ENCODE data around the gene GLDN.
"Not testable (repeated sequence)": the region's sequence is repeated elsewhere in the genome, so short reads cannot be mapped to it uniquely, and the experiment has no call there.

GLDN gene

DNA sequence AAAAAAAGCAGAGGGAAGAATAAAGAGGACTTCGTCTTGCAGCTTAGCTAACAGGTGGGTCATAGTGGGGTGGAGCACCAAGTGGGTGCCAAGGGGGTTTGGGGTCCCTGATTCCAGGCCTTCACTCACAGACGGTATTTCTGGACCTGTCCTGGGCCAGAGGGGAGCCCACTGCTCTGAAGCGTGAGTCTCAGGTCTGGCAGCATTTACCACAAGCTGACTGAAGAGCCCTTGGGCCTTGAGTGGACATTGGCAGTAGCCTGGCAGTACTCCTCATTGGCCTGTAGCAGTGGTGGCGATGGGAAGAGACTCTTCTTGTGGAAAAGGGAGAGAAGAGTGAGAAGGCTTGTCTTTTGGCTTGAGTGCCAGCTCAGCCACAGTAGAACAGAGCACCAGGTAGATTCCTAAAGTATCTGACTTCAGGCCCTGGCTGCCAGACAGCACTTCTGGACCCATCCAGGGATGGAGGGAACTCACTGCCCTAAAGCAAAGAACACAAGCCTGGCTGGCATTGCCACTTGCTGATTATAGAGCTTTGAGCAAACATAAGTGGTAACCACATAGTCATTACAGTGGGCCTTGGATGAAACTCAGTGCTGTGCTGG is 72.9 kb downstream of the GLDN start:
- Histone ChIP-seq H3K27ac (ENCODE audit: low read depth, low read length) (no peak overlapping the region), H3K9me3 (ENCODE audit: insufficient read depth, low read depth, low read length) (no peaks in the 10 kb centered on the region), H3K4me1 (ENCODE audit: insufficient read depth, low read length) (peaks cover 14% of the 10 kb centered on the region; the same call in 1 of the 2 replicates), H3K9ac (ENCODE audit: low read depth, low read length) (no peak overlapping the region), H3K4me3 (ENCODE audit: low read length) (no peak overlapping the region), H3K27me3 (ENCODE audit: insufficient read depth, low read length) (no peaks in the 10 kb centered on the region), H3K36me3 (ENCODE audit: insufficient read depth, low read length) (no peaks in the 10 kb centered on the region)
- 92% methylated on average over 4 of the region's 4 CpGs for WGBS

DNA sequence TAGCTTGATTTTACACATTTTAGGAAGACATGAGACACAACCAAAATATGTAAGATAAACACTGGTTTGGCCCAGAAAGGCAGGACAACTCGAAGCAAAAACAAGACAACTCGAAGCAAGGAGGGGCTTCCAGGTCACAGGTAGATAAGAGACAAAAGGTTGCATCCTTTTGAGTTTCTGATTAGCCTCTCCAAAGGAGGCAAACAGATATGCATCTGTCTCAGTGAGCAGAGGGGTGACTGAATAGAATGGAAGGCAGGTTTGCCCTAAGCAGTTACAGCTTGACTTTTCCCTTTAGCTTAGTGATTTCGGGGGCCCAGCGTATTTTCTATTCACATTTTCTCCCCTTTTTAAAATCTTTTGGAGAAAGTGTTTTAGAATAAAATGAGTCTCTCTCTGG is 74.7 kb downstream of the GLDN start:
- no peak overlapping the region for H3K4me3 ChIP-seq (ENCODE audit: low read length)
- 27% methylated on average over 4 of the region's 4 CpGs for WGBS
- no peak overlapping the region for H3K27ac ChIP-seq (ENCODE audit: low read depth, low read length)

DNA sequence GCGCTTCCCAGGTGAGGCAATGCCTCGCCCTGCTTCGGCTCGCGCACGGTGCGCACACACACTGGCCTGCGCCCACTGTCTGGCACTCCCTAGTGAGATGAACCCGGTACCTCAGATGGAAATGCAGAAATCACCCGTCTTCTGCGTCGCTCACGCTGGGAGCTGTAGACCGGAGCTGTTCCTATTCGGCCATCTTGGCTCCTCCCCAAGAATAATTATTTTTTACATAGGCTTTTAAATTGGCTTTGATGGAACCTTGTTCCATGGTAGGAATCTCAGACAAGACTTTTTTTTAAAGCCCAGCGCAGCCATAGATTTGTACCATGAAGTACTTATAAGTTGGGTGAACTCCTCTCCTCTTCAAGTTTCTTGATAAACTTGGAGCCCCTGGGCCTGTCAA is 81.6 kb downstream of the GLDN start:
- H3K27me3 ChIP-seq (ENCODE audit: insufficient read depth, low read length); H3K4me1 ChIP-seq (ENCODE audit: insufficient read depth, low read length); H3K36me3 ChIP-seq (ENCODE audit: insufficient read depth, low read length); H3K9ac ChIP-seq (ENCODE audit: low read depth, low read length); H3K4me3 ChIP-seq (ENCODE audit: low read length); H3K27ac ChIP-seq (ENCODE audit: low read depth, low read length): not testable (repeated sequence)
- H3K9me3 ChIP-seq (ENCODE audit: insufficient read depth, low read depth, low read length) = peaks cover 12% of the 10 kb centered on the region
- 98% methylated on average over 4 of the region's 16 CpGs for WGBS

More for the DNA sequence above, 74.7 kb downstream of the GLDN start:
- Histone ChIP-seq H3K4me1 (ENCODE audit: insufficient read depth, low read length) (peaks cover 14% of the 10 kb centered on the region; the same call in 1 of the 2 replicates), H3K9me3 (ENCODE audit: insufficient read depth, low read depth, low read length) (no peaks in the 10 kb centered on the region), H3K36me3 (ENCODE audit: insufficient read depth, low read length) (no peaks in the 10 kb centered on the region), H3K9ac (ENCODE audit: low read depth, low read length) (no peak overlapping the region), H3K27me3 (ENCODE audit: insufficient read depth, low read length) (no peaks in the 10 kb centered on the region)

DNA sequence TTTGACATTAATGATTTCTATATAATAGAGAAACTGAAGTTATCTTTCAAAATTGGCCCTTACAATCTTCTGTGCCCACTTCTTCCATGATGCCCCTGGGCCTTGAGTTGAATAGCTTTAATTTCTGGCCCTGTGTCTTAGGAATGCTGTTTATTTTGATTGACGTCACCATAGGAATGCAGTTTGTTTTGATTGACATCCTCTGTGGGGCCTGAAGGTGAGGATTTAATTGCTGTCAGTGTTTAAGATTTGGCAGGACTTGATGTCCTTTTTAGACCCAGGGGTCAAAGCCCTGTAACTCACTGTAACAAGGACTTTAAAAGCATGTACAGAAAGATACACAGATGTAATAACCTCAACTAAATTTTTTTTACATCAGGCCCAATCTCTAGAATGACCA is 83.3 kb downstream of the GLDN start:
- no peaks in the 10 kb centered on the region for H3K36me3 ChIP-seq (ENCODE audit: insufficient read depth, low read length)
- no peaks in the 10 kb centered on the region for H3K27me3 ChIP-seq (ENCODE audit: insufficient read depth, low read length)
- H3K4me3 ChIP-seq (ENCODE audit: low read length) = no peak overlapping the region
- 92% methylated on average over 1 of the region's 1 CpG for WGBS
- H3K27ac ChIP-seq (ENCODE audit: low read depth, low read length) = no peak overlapping the region
- H3K4me1 ChIP-seq (ENCODE audit: insufficient read depth, low read length) = peaks cover 9% of the 10 kb centered on the region; the same call in 1 of the 2 replicates
- no peak overlapping the region for H3K9ac ChIP-seq (ENCODE audit: low read depth, low read length)
- peaks cover 12% of the 10 kb centered on the region for H3K9me3 ChIP-seq (ENCODE audit: insufficient read depth, low read depth, low read length)

DNA sequence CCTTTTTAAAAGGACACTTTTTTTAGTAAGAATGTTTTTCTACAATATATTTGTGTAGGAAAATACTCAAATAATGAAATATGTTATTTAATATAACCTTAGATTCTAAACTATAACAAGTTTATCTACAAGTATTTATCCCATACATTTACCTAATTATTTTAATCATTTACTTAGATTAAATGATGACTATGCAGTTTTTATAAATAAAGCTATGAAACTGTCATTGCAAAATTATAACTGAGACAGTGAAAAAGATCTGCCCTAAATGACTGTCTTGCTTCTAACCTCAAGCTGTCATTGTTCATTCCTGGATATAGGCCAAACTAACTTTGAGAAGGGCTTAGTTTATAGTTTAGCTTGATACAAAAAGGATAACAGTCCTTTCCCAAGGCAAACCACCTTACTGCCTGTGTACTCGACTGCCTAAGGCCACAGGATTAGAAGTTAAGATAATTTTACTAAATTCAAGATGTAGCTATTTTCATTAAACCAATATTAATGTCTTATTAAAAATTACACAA is 84.1 kb downstream of the GLDN start:
- H3K9me3 ChIP-seq (ENCODE audit: insufficient read depth, low read depth, low read length) = peaks cover 12% of the 10 kb centered on the region
- H3K4me1 ChIP-seq (ENCODE audit: insufficient read depth, low read length) = peaks cover 9% of the 10 kb centered on the region; the same call in 1 of the 2 replicates
- no peak overlapping the region for H3K4me3 ChIP-seq (ENCODE audit: low read length)
- no peaks in the 10 kb centered on the region for H3K27me3 ChIP-seq (ENCODE audit: insufficient read depth, low read length)
- no peaks in the 10 kb centered on the region for H3K36me3 ChIP-seq (ENCODE audit: insufficient read depth, low read length)
- no CpG with 5 or more reads among the region's 1 CpG for WGBS
- no peak overlapping the region for H3K27ac ChIP-seq (ENCODE audit: low read depth, low read length)
- H3K9ac ChIP-seq (ENCODE audit: low read depth, low read length) = no peak overlapping the region

DNA sequence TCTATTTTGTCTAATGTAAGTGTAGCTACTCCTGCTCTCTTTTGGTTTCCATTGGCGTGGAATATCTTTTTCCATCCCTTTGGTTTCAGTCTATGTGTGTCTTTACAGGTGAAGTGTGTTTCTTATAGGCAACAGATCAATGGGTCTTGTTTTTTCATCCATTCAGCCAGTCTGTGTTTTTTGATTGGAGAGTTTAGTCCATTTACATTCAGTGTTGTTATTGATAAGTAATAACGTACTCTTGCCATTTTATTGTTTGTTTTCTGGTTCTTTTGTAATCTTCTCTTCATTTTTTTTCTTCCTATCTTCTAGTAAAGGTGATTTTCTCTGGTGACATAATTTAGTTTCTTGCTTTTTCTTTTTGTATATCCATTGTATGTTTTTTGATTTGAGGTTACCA is 97.1 kb downstream of the GLDN start:
- Histone ChIP-seq H3K4me3 (ENCODE audit: low read length) (no peak overlapping the region), H3K4me1 (ENCODE audit: insufficient read depth, low read length) (no peaks in the 10 kb centered on the region), H3K9me3 (ENCODE audit: insufficient read depth, low read depth, low read length) (no peaks in the 10 kb centered on the region), H3K9ac (ENCODE audit: low read depth, low read length) (no peak overlapping the region), H3K27me3 (ENCODE audit: insufficient read depth, low read length) (no peaks in the 10 kb centered on the region), H3K36me3 (ENCODE audit: insufficient read depth, low read length) (no peaks in the 10 kb centered on the region), H3K27ac (ENCODE audit: low read depth, low read length) (no peak overlapping the region)
- WGBS = 75% methylated on average over 1 of the region's 2 CpGs

DNA sequence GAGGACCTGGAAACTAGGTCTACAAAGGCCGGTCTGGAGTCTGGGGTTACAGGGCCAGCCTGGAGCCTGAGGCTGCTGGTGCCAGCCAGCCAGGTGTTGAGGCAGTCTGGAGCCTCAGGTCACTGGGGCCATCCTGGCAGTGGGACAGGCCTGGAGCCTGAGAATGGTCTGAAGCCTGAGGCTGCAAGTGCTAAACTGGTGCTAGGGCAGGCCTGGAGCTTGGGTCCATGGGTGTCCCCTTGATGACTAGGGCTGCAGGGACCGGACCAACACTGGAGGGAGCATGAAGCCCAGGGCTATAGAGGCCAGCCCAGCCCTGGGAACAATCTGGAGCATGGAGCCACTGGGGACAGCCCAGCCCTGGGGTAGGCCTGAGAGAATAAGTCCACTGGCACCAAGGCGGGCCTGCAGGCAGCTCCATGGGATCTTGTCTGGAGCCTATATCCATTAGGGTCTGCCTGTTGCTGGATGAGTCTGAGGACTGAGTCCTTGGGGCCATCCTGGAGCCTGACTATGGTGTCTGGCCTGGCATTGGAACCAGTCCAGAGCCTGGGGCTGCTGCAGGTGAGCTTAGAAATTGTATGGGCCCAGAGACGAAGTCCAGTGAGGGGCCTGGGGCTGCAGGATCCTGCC is 101.9 kb downstream of the GLDN start:
- Histone ChIP-seq H3K4me3 (ENCODE audit: low read length) (no peak overlapping the region), H3K9me3 (ENCODE audit: insufficient read depth, low read depth, low read length) (no peaks in the 10 kb centered on the region), H3K36me3 (ENCODE audit: insufficient read depth, low read length) (no peaks in the 10 kb centered on the region), H3K4me1 (ENCODE audit: insufficient read depth, low read length) (no peaks in the 10 kb centered on the region), H3K27ac (ENCODE audit: low read depth, low read length) (no peak overlapping the region), H3K9ac (ENCODE audit: low read depth, low read length) (no peak overlapping the region), H3K27me3 (ENCODE audit: insufficient read depth, low read length) (no peaks in the 10 kb centered on the region)
- 96% methylated on average over 4 of the region's 4 CpGs for WGBS

DNA sequence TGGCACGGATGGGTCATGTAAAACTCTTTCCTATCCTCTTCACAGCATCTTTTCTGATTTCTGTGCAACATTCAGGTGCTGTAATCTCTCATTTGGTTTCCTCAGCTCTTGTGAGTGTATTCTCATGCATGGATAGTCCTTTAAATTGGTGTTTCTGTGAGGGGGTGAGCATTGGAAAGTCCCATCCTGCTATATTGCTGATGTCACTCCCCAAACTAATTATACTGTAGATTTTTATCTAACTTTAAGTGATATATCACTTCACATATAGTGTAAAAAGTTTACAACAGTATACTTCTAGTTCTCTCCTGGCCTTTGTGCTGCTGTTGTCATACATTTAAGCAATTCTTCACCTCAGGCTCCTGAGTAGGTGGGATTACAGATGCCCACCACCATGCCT is 102.7 kb downstream of the GLDN start:
- no peaks in the 10 kb centered on the region for H3K9me3 ChIP-seq (ENCODE audit: insufficient read depth, low read depth, low read length)
- no peak overlapping the region for H3K27ac ChIP-seq (ENCODE audit: low read depth, low read length)
- no CpG with 5 or more reads among the region's 1 CpG for WGBS
- no peaks in the 10 kb centered on the region for H3K27me3 ChIP-seq (ENCODE audit: insufficient read depth, low read length)
- H3K4me3 ChIP-seq (ENCODE audit: low read length) = no peak overlapping the region
- no peak overlapping the region for H3K9ac ChIP-seq (ENCODE audit: low read depth, low read length)
- peaks cover 6% of the 10 kb centered on the region; the same call in 1 of the 2 replicates for H3K36me3 ChIP-seq (ENCODE audit: insufficient read depth, low read length)
- no peaks in the 10 kb centered on the region for H3K4me1 ChIP-seq (ENCODE audit: insufficient read depth, low read length)

DNA sequence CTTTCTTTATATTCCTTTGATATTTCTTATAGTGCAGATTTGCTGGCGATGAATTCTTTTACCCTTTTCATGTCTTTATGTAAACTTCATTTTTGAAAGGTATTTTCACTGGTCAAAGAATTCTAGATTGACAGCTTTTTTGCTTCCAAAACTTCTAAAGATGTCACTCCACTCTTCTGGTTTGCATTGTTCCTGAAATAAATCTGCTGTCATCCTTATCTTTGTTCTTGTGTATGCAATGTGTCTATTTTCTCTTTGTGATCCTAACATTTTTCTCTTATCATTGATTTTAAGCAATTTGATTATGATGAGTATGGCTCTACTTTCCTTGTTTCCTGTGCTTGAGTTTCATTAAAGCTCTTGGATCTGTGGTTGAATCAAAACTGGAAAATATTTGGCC is 103.4 kb downstream of the GLDN start:
- H3K27me3 ChIP-seq (ENCODE audit: insufficient read depth, low read length) = no peaks in the 10 kb centered on the region
- H3K36me3 ChIP-seq (ENCODE audit: insufficient read depth, low read length) = peaks cover 11% of the 10 kb centered on the region
- no peak overlapping the region for H3K9ac ChIP-seq (ENCODE audit: low read depth, low read length)
- H3K27ac ChIP-seq (ENCODE audit: low read depth, low read length) = no peak overlapping the region
- no peaks in the 10 kb centered on the region for H3K4me1 ChIP-seq (ENCODE audit: insufficient read depth, low read length)
- no peaks in the 10 kb centered on the region for H3K9me3 ChIP-seq (ENCODE audit: insufficient read depth, low read depth, low read length)
- H3K4me3 ChIP-seq (ENCODE audit: low read length) = no peak overlapping the region
- no CpG with 5 or more reads among the region's 1 CpG for WGBS

DNA sequence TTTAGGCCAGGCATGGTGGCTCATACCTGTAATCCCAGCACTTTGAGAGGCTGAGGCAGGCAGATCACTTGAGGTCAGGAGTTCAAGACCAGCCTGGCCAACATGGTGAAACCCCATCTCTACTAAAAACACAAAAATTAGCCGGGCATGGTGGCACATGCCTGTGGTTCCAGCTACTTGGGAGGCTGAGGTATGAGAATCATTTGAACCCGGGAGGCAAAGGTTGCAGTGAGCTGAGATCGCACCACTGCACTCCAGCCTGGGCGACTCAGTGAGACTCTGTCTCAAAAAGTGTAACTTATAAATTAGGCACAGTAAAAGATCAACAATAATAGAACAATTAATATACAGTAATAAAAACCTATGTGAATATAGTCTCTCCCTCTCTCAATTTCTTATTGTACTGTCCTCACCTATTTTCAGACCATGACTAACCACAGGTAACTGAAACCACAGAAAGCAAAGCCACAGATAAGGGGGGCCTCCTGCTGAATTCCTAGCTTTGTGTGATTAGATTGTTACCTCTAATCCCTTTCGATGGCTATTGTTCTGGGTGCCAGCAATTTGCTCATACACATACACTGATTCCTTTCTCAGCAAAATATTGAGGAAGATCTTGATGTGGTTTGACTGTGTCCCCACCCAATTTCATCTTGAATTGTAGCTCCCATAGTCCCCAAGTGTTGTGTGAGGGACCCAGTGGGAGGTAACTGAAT is 104.7 kb downstream of the GLDN start:
- H3K4me3 ChIP-seq (ENCODE audit: low read length); H3K9ac ChIP-seq (ENCODE audit: low read depth, low read length); H3K9me3 ChIP-seq (ENCODE audit: insufficient read depth, low read depth, low read length); H3K27ac ChIP-seq (ENCODE audit: low read depth, low read length); H3K27me3 ChIP-seq (ENCODE audit: insufficient read depth, low read length); H3K4me1 ChIP-seq (ENCODE audit: insufficient read depth, low read length): not testable (repeated sequence)
- H3K36me3 ChIP-seq (ENCODE audit: insufficient read depth, low read length) = peaks cover 16% of the 10 kb centered on the region
- 100% methylated on average over 4 of the region's 5 CpGs for WGBS

DNA sequence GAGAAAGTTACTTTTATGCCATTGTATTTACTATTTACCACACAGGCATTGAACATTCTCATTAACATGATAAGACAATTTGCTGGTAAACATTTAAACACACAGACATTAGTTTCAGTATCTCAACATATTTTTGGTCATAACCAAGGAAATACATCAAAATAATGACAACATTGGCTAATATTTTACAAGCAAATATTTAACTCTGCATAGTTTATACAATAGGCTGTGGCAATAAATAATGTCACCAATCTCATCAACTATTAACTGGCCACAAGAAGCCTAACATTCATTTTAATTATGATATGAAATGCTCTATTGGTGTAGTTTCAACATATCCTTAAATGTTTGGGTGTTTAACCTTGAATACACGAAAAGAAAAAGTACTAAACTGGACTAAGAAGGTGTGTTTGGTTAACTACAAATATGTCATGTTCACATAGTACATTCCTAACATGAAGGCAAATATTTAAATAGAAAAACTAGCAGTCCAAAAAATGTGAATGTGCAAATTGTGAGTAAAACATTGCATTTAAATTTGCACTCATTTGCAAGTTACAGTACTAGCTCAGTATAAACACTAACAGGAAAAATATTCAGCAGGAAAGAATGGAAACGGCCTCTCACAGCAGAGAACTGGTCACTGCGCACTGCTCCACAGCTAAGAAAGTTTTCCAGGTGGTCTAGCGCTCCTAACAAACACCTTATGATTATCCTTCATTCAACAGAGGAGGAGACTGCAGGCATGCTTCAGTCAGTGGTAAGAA is 106.6 kb downstream of the GLDN start:
- Histone ChIP-seq H3K4me3 (ENCODE audit: low read length) (no peak overlapping the region), H3K9ac (ENCODE audit: low read depth, low read length) (no peak overlapping the region), H3K9me3 (ENCODE audit: insufficient read depth, low read depth, low read length) (no peaks in the 10 kb centered on the region), H3K36me3 (ENCODE audit: insufficient read depth, low read length) (peaks cover 16% of the 10 kb centered on the region), H3K27me3 (ENCODE audit: insufficient read depth, low read length) (no peaks in the 10 kb centered on the region), H3K4me1 (ENCODE audit: insufficient read depth, low read length) (no peaks in the 10 kb centered on the region), H3K27ac (ENCODE audit: low read depth, low read length) (no peak overlapping the region)
- WGBS = 96% methylated on average over 3 of the region's 4 CpGs

All from HUES64 (cell line).